ENCODE results near the gene HLF. TPM values are rescaled to one million over a fixed set of nuclear protein-coding genes. Genes with fewer than 3 reads are reported as not detected.

Gene HLF
- total RNA-seq, 1 donor from 2014 or later, result 0.51 TPM

GRCh38 chr17:55285340-55286301 is 20.9 kb downstream of the HLF start:
- no peak for DNase-seq (ENCODE audit: extremely low spot score, unreplicated experiment)
- TF ChIP-seq, protein P1, sequence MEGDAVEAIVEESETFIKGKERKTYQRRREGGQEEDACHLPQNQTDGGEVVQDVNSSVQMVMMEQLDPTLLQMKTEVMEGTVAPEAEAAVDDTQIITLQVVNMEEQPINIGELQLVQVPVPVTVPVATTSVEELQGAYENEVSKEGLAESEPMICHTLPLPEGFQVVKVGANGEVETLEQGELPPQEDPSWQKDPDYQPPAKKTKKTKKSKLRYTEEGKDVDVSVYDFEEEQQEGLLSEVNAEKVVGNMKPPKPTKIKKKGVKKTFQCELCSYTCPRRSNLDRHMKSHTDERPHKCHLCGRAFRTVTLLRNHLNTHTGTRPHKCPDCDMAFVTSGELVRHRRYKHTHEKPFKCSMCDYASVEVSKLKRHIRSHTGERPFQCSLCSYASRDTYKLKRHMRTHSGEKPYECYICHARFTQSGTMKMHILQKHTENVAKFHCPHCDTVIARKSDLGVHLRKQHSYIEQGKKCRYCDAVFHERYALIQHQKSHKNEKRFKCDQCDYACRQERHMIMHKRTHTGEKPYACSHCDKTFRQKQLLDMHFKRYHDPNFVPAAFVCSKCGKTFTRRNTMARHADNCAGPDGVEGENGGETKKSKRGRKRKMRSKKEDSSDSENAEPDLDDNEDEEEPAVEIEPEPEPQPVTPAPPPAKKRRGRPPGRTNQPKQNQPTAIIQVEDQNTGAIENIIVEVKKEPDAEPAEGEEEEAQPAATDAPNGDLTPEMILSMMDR (IDR thresholded peaks at IDR 0.05), result no peak
- Mint-ChIP-seq H3K4me3 (ENCODE audit: unreplicated experiment) (no peak overlapping the region), H3K27me3 (ENCODE audit: unreplicated experiment) (peaks cover 8% of the 10 kb centered on the region), H3K36me3 (ENCODE audit: unreplicated experiment) (no peaks in the 10 kb centered on the region), H3K4me1 (ENCODE audit: unreplicated experiment) (peaks cover 4% of the 10 kb centered on the region), H3K9me3 (ENCODE audit: unreplicated experiment) (no peaks in the 10 kb centered on the region), H3K27ac (ENCODE audit: unreplicated experiment) (no peak overlapping the region)

DNA sequence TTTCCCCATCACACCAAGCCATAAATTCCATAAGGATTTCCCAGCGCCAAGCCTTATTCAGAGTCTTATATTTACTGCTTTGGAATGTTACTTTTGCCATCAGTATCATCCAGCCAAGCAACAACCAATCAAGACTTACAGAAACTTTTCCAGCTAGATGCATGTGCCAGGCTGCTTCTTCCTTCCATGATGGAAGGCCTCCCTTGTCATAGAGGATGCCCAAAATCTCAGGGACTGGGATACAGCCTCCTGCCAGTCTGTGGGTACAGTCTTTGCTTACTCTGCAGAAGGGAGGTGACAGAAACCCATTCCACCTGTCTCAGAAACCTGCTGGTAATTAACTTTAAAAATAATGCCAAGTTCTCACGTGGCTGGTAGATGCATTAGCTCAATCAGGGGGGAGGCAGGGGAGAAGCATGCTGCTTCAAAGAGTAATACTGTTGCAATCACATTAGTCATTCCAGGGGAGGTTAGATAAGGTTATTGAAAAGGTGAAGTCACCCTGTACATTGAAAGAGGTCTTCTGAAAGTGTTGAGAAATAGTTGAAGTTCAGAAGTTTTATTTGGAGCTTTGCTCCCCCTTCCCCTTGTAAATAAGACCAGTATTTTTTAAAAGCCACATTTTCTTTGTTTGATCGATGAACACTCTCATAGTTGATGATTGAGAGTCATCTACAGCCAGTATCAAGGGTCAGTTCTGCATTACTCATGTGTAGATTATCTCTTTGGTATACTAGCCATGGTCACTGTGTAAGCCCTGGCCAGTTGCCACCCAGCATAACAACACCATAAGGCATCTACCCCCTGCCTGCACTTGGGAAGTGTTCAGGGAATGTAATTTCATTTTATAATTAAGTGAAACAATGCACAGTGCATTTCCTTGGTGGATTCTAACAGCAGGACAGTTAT is 22.2 kb downstream of the HLF start:
- Mint-ChIP-seq H3K27ac (ENCODE audit: unreplicated experiment) (no peak overlapping the region), H3K27me3 (ENCODE audit: unreplicated experiment) (peaks cover 5% of the 10 kb centered on the region), H3K9me3 (ENCODE audit: unreplicated experiment) (no peaks in the 10 kb centered on the region), H3K4me1 (ENCODE audit: unreplicated experiment) (no peaks in the 10 kb centered on the region), H3K36me3 (ENCODE audit: unreplicated experiment) (no peaks in the 10 kb centered on the region), H3K4me3 (ENCODE audit: unreplicated experiment) (no peak overlapping the region)
- TF ChIP-seq, protein P1 (IDR thresholded peaks at IDR 0.05), result no peak
- DNase-seq (ENCODE audit: extremely low spot score, unreplicated experiment), result no peak

- H3K4me3 Mint-ChIP-seq (ENCODE audit: unreplicated experiment), result no peak overlapping the region
Measured at GRCh38 chr17:55288356-55289105, 23.8 kb downstream of the HLF start.

GRCh38 chr17:55289106-55289446 is 24.3 kb downstream of the HLF start:
- no peaks in the 10 kb centered on the region for H3K4me1 Mint-ChIP-seq (ENCODE audit: unreplicated experiment)
- TF ChIP-seq, protein P1 (IDR thresholded peaks at IDR 0.05), result no peak
- H3K4me3 Mint-ChIP-seq (ENCODE audit: unreplicated experiment), result no peak overlapping the region
- H3K36me3 Mint-ChIP-seq (ENCODE audit: unreplicated experiment), result no peaks in the 10 kb centered on the region
- H3K9me3 Mint-ChIP-seq (ENCODE audit: unreplicated experiment), result no peaks in the 10 kb centered on the region
- no peak for DNase-seq (ENCODE audit: extremely low spot score, unreplicated experiment)
- H3K27me3 Mint-ChIP-seq (ENCODE audit: unreplicated experiment), result peaks cover 2% of the 10 kb centered on the region
- no peak overlapping the region for H3K27ac Mint-ChIP-seq (ENCODE audit: unreplicated experiment)

More at GRCh38 chr17:55288356-55289105, 23.8 kb downstream of the HLF start:
- Mint-ChIP-seq H3K27me3 (ENCODE audit: unreplicated experiment) (no peaks in the 10 kb centered on the region), H3K36me3 (ENCODE audit: unreplicated experiment) (no peaks in the 10 kb centered on the region), H3K9me3 (ENCODE audit: unreplicated experiment) (no peaks in the 10 kb centered on the region), H3K4me1 (ENCODE audit: unreplicated experiment) (no peaks in the 10 kb centered on the region), H3K27ac (ENCODE audit: unreplicated experiment) (no peak overlapping the region)
- DNase-seq (ENCODE audit: extremely low spot score, unreplicated experiment), result no peak
- TF ChIP-seq, protein P1 (IDR thresholded peaks at IDR 0.05), result no peak

Measured in osteocyte (in vitro differentiated cells).